K562 (cell line): Measurements from ENCODE around the gene KCNA2. TPM values are rescaled to one million over a fixed set of nuclear protein-coding genes. Genes with fewer than 3 reads are reported as not detected.

Experiments used
- ATAC-seq: fragments of 200-7000 bp; cut with Tn5 transposase; 3 replicates; pipeline ENCODE4 v1.9.1; 2020; ENCODE audit warnings: moderate library complexity
- BruUV-seq: library from RNA; stranded (reverse); fragments of 400-500 nt; replicated peaks from 2 replicates; lab custom pipeline; 2021; lab: Mats Ljungman, UMichigan
- CTCF ChIA-PET: fragments of 300-600 bp; formaldehyde crosslinking; extraction: SDS; loops from one replicate; lab custom pipeline; 2021; ENCODE audit warnings: low intra/inter-chr PET ratio; lab: Yijun Ruan, JAX
- POLR2A ChIA-PET: fragments of 300-600, 350-650 bp; sonication (Branson Sonifier 250); formaldehyde crosslinking; extraction: SDS; loops from one replicate; lab custom pipeline; 2021; ENCODE audit warnings: antibody characterized with exemption, inconsistent platforms; lab: Yijun Ruan, JAX
- DNase-seq, 4 experiments: peaks; one replicate each; pipeline versions ENCODE4 v3.0.0 to v3.0.0-alpha.2; 2011 to 2018; ENCODE audit warnings: low spot score in 3 of 4, mixed read lengths in 3 of 4; ENCODE audit errors: extremely low read depth in 1 of 4
- FAIRE-seq: peaks from 2 replicates; lab custom pipeline; 2011; peaks lifted over from hg19 to GRCh38; lab: Jason Lieb, UNC
- H2AFZ ChIP-seq: 2 replicates; pipeline ENCODE4 v1.6.0; 2011; ENCODE audit warnings: low read depth, low read length, control low read depth, inconsistent platforms
- H3K27ac ChIP-seq: fragments of 200-600 bp; 3 replicates; pipeline ENCODE4 v1.8.0; 2011; ENCODE audit warnings: low read depth, mild to moderate bottlenecking, control low read depth, inconsistent platforms, low read length, moderate library complexity, mixed read lengths; ENCODE audit errors: extremely low read depth
- H3K27me3 ChIP-seq, 2 experiments: fragments of 300-600 bp in 1 of 2; 2 replicates in 1 of 2; 3 replicates in 1 of 2; pipeline versions ENCODE4 v1.6.0 to v1.8.0; 2011; ENCODE audit warnings: inconsistent platforms in 2 of 2, low read length in 2 of 2, mild to moderate bottlenecking in 1 of 2, mixed read lengths in 1 of 2, moderate library complexity in 1 of 2; ENCODE audit not compliant: control insufficient read depth in 2 of 2, insufficient read depth in 2 of 2
- H3K36me3 ChIP-seq: fragments of 300-600 bp; 3 replicates; pipeline ENCODE4 v1.8.0; 2011; ENCODE audit warnings: mild to moderate bottlenecking, low read length, inconsistent platforms; ENCODE audit not compliant: control insufficient read depth, insufficient read depth
- H3K4me1 ChIP-seq, 2 experiments: fragments of 200-600 bp in 1 of 2; replicated peaks in 1 of 2; 2 replicates in 1 of 2; 3 replicates in 1 of 2; pipeline versions ENCODE4 v1.5.1 to v1.8.0; 2011; ENCODE audit warnings: inconsistent platforms in 2 of 2, low read length in 2 of 2, mild to moderate bottlenecking in 1 of 2, mixed read lengths in 1 of 2, moderate library complexity in 1 of 2; ENCODE audit not compliant: control insufficient read depth in 2 of 2, insufficient read depth in 2 of 2
- H3K4me2 ChIP-seq: 2 replicates; pipeline ENCODE4 v1.6.1; 2011; ENCODE audit warnings: low read length, control low read depth, inconsistent platforms, mixed read lengths; ENCODE audit not compliant: insufficient read depth
- H3K4me3 ChIP-seq: fragments of 200-600 bp; sonication (generic), shearing (Covaris generic); 2 replicates; pipeline ENCODE4 v1.5.1; 2016; ENCODE audit warnings: control low read depth, inconsistent platforms
- H3K79me2 ChIP-seq: fragments of 200-600 bp; 3 replicates; pipeline ENCODE4 v1.8.0; 2011; ENCODE audit warnings: low read length, inconsistent platforms; ENCODE audit not compliant: control insufficient read depth, insufficient read depth
- H3K9ac ChIP-seq, 2 experiments: 2 replicates each; pipeline versions ENCODE4 v1.6.0 to v1.6.1; 2011; ENCODE audit warnings: low read depth in 2 of 2, low read length in 2 of 2, control low read depth in 1 of 2, inconsistent platforms in 1 of 2, mild to moderate bottlenecking in 1 of 2, mixed read lengths in 1 of 2; ENCODE audit not compliant: insufficient read depth in 1 of 2
- H3K9me1 ChIP-seq: one replicate; pipeline ENCODE4 v1.6.0; 2011; ENCODE audit warnings: inconsistent platforms, mild to moderate bottlenecking, low read length, moderate library complexity; ENCODE audit not compliant: control insufficient read depth, insufficient read depth
- H3K9me3 ChIP-seq: replicated peaks from 2 replicates; pipeline ENCODE4 v1.5.1; 2011; ENCODE audit warnings: low read depth, low read length, inconsistent platforms; ENCODE audit not compliant: control insufficient read depth, insufficient read depth
- H4K20me1 ChIP-seq: replicated peaks from 2 replicates; pipeline ENCODE4 v1.6.1; 2011; ENCODE audit warnings: low read length, inconsistent platforms, mixed read lengths; ENCODE audit not compliant: control insufficient read depth, insufficient read depth
- CXXC5 ChIP-seq: fragments of 250-450 bp; sonication (Bioruptor Pico); IDR thresholded peaks from 2 replicates; pipeline ENCODE4 v1.8.0; 2022; ENCODE audit warnings: inconsistent platforms, mild to moderate bottlenecking, moderate library complexity
- LARP7 ChIP-seq: fragments of 450-650 bp; IDR thresholded peaks from 2 replicates; pipeline ENCODE4 v1.6.1; 2016
- NFIC ChIP-seq: fragments of 450-650 bp; IDR thresholded peaks from 2 replicates; pipeline ENCODE4 v1.6.1; 2017; ENCODE audit warnings: mild to moderate bottlenecking, inconsistent platforms
- NFXL1 ChIP-seq: fragments of 450-650 bp; formaldehyde crosslinking; IDR thresholded peaks from 2 replicates; pipeline ENCODE4 v1.4.0; 2021; ENCODE audit warnings: mild to moderate bottlenecking
- PCBP1 ChIP-seq: fragments of 200-400 bp; formaldehyde crosslinking; IDR thresholded peaks from 2 replicates; pipeline ENCODE4 v1.6.1; 2018; ENCODE audit warnings: mild to moderate bottlenecking, low read depth, low read length; ENCODE audit not compliant: poor library complexity, severe bottlenecking
- SMC3 ChIP-seq: conservative IDR thresholded peaks from 2 replicates; pipeline ENCODE4 v1.6.1; 2011; ENCODE audit warnings: low read depth, low read length, improper control_type of control experiment; ENCODE audit not compliant: insufficient read depth
- TARDBP ChIP-seq: fragments of 450-650 bp; IDR thresholded peaks from 2 replicates; pipeline ENCODE4 v1.6.1; 2016
- ZNF398 ChIP-seq: fragments of 250-450 bp; sonication (Bioruptor Pico); IDR thresholded peaks from 2 replicates; pipeline ENCODE4 v1.8.0; 2021; ENCODE audit warnings: moderate library complexity, mild to moderate bottlenecking, inconsistent platforms
- ZNF436 ChIP-seq: fragments of 250-450, 450-650 bp; sonication (Bioruptor Pico); formaldehyde crosslinking; IDR thresholded peaks from 2 replicates; pipeline ENCODE4 v1.7.0; 2020; ENCODE audit warnings: mild to moderate bottlenecking
- ZNF444 ChIP-seq: fragments of 250-450 bp; sonication (Bioruptor Pico); IDR thresholded peaks from 2 replicates; pipeline ENCODE4 v1.4.0; 2020; ENCODE audit warnings: mild to moderate bottlenecking, moderate library complexity
- ZNF512 ChIP-seq: IDR thresholded peaks from 2 replicates; pipeline ENCODE4 v1.6.1; 2016; ENCODE audit warnings: missing genetic modification characterization, missing compliant biosample characterization
- ZNF75A ChIP-seq: fragments of 450-650 bp; formaldehyde crosslinking; IDR thresholded peaks from 2 replicates; pipeline ENCODE4 v1.4.0; 2020; ENCODE audit warnings: mild to moderate bottlenecking
- WGBS: fragments of 100-300 bp; shearing (Covaris generic); methylation state at CpG from one replicate; pipeline ENCODE4 v1.1.6; 2016; ENCODE audit warnings: low coverage, mixed read lengths; ENCODE audit not compliant: insufficient coverage; ENCODE audit errors: missing lambda C conversion rate; 5-methylcytosine and 5-hydroxymethylcytosine counted together
- in situ Hi-C: fragments of 300-500 bp; cut with MboI; formaldehyde crosslinking; loops from 4 replicates; pipeline ENCODE4 v1.15.0; 2018; ENCODE audit warnings: inconsistent platforms, mixed read lengths
- intact Hi-C: fragments of 100-400 bp; cut with micrococcal nuclease; formaldehyde crosslinking; loops from 2 replicates; pipeline ENCODE4 v1.14.2; 2022
- polyA plus RNA-seq, 8 experiments: library from polyadenylated mRNA; depleted of rRNA in 4 of 8; stranded (reverse) in 5 of 8; unstranded in 3 of 8; fragments of >200 nt; fragmentation: Nextera tagmentation in 2 of 8; fragmentation: Illumina TruSeq in 1 of 8; extraction: Ambion mirVana in 2 of 8; extraction: Trizol in 1 of 8; gene quantifications; 2 replicates each; pipeline versions ENCODE4 v1.2.1 to v1.2.3, GENCODE V29; 2011 to 2014; ENCODE audit warnings: inconsistent platforms in 1 of 8, missing spikeins in 1 of 8
- total RNA-seq, 7 experiments: library from RNA; depleted of rRNA in 6 of 7; stranded (reverse); fragments of >200 nt in 6 of 7; fragmentation: Illumina TruSeq in 2 of 7; extraction: Trizol in 2 of 7; gene quantifications; 2 replicates each; pipeline versions ENCODE4 v1.2.1 to v1.2.3, GENCODE V29; 2011 to 2021; ENCODE audit warnings: low replicate concordance in 1 of 7
- TF ChIP-seq, protein P1 (sequence below), 2 experiments: IDR thresholded peaks; 2 replicates each; pipeline ENCODE4 v1.6.1; 2012; ENCODE audit warnings: improper control_type of control experiment in 2 of 2, low read depth in 2 of 2, low read length in 2 of 2, borderline replicate concordance in 1 of 2
- TF ChIP-seq, protein P2 (sequence below): IDR thresholded peaks from 2 replicates; pipeline ENCODE4 v1.6.1; 2014; ENCODE audit warnings: antibody characterized with exemption
- TF ChIP-seq, protein P3 (sequence below), 2 experiments: fragments of 450-650 bp; conservative IDR thresholded peaks; 2 replicates each; pipeline ENCODE4 v1.6.1; 2017; ENCODE audit warnings: mild to moderate bottlenecking in 2 of 2, moderate library complexity in 2 of 2

KCNA2 gene
- total and polyA plus RNA-seq, 9 of the 15 experiments (the other 6 are each of a cell fraction or from before 2014, with no cell fraction given) = not detected

GRCh38 chr1:110608247-110608646 lies 2.1 kb upstream of the KCNA2 start:
- H3K27ac ChIP-seq = no peak overlapping the region
- FAIRE-seq (no peak), DNase-seq (no peak), ATAC-seq (no peak)
- H3K9me3 ChIP-seq = no peaks in the 10 kb centered on the region
- H3K4me2 ChIP-seq = no peak overlapping the region
- 2% methylated on average over 13 of the region's 13 CpGs for WGBS
- H2AFZ ChIP-seq = no peak overlapping the region
- H3K79me2 ChIP-seq = no peaks in the 10 kb centered on the region
- H3K4me3 ChIP-seq = no peak overlapping the region
- intact Hi-C loops = no loop called here
- BruUV-seq = no TSS peak
- no peaks in the 10 kb centered on the region for H3K36me3 ChIP-seq
- no peak overlapping the region for H3K9ac ChIP-seq
- in situ Hi-C loops = no loop called here
- peaks cover 0 to 12% of the 10 kb centered on the region in 2 experiments; a peak in 1 of 5 replicates for H3K4me1 ChIP-seq
- ChIA-PET CTCF (no interaction called here), POLR2A (interaction anchor here (0.6 to 1.5 kb wide), 4 partner anchors 9 to 16 kb away, joined by 3 read pairs; no protein-coding TSS in a partner anchor)
- H3K9me1 ChIP-seq = no peaks in the 10 kb centered on the region
- H3K27me3 ChIP-seq = peaks cover 56 to 72% of the 10 kb centered on the region in 2 experiments
- H4K20me1 ChIP-seq = peaks cover 14% of the 10 kb centered on the region; the same call in 1 of the 2 replicates
- TF ChIP-seq TARDBP = no peak
- no peak for TF ChIP-seq PCBP1
- no peak for TF ChIP-seq SMC3
- no peak for TF ChIP-seq LARP7
- TF ChIP-seq ZNF512 = no peak
- no peak for TF ChIP-seq ZNF444 (CRISPR knock-in tag)
- TF ChIP-seq CXXC5 = no peak
- TF ChIP-seq, protein P1, sequence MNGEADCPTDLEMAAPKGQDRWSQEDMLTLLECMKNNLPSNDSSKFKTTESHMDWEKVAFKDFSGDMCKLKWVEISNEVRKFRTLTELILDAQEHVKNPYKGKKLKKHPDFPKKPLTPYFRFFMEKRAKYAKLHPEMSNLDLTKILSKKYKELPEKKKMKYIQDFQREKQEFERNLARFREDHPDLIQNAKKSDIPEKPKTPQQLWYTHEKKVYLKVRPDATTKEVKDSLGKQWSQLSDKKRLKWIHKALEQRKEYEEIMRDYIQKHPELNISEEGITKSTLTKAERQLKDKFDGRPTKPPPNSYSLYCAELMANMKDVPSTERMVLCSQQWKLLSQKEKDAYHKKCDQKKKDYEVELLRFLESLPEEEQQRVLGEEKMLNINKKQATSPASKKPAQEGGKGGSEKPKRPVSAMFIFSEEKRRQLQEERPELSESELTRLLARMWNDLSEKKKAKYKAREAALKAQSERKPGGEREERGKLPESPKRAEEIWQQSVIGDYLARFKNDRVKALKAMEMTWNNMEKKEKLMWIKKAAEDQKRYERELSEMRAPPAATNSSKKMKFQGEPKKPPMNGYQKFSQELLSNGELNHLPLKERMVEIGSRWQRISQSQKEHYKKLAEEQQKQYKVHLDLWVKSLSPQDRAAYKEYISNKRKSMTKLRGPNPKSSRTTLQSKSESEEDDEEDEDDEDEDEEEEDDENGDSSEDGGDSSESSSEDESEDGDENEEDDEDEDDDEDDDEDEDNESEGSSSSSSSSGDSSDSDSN (IDR thresholded peaks at IDR 0.05; ENCODE audit: borderline replicate concordance in 1 of 2, low read depth in 2 of 2, low read length in 2 of 2) = no peak
- no peak for TF ChIP-seq ZNF436 (CRISPR knock-in tag)
- no peak for TF ChIP-seq ZNF398 (CRISPR knock-in tag)
- no peak for TF ChIP-seq ZNF75A (CRISPR knock-in tag)
- TF ChIP-seq, protein P2, sequence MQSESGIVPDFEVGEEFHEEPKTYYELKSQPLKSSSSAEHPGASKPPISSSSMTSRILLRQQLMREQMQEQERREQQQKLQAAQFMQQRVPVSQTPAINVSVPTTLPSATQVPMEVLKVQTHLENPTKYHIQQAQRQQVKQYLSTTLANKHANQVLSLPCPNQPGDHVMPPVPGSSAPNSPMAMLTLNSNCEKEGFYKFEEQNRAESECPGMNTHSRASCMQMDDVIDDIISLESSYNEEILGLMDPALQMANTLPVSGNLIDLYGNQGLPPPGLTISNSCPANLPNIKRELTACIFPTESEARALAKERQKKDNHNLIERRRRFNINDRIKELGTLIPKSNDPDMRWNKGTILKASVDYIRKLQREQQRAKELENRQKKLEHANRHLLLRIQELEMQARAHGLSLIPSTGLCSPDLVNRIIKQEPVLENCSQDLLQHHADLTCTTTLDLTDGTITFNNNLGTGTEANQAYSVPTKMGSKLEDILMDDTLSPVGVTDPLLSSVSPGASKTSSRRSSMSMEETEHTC = no peak
- TF ChIP-seq NFIC = no peak
- TF ChIP-seq, protein P3, sequence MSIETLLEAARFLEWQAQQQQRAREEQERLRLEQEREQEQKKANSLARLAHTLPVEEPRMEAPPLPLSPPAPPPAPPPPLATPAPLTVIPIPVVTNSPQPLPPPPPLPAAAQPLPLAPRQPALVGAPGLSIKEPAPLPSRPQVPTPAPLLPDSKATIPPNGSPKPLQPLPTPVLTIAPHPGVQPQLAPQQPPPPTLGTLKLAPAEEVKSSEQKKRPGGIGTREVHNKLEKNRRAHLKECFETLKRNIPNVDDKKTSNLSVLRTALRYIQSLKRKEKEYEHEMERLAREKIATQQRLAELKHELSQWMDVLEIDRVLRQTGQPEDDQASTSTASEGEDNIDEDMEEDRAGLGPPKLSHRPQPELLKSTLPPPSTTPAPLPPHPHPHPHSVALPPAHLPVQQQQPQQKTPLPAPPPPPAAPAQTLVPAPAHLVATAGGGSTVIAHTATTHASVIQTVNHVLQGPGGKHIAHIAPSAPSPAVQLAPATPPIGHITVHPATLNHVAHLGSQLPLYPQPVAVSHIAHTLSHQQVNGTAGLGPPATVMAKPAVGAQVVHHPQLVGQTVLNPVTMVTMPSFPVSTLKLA (conservative IDR thresholded peaks at IDR 0.05) = no peak
- no peak for TF ChIP-seq NFXL1
